Neural progenitor cell (in vitro differentiated cells): Measurements from ENCODE around the gene CATSPER3. TPM values are rescaled to one million over a fixed set of nuclear protein-coding genes. Genes with fewer than 3 reads are reported as not detected.

Source experiments
- DNase-seq: peaks from one replicate; pipeline ENCODE4 v3.0.0-alpha.2; 2016; ENCODE audit warnings: low spot score
- H2AFZ ChIP-seq: fragments of 200-600 bp; sonication (generic); replicated peaks from 2 replicates; pipeline ENCODE4 v1.6.1; 2016; ENCODE audit warnings: antibody characterized with exemption
- H3F3A ChIP-seq: fragments of 200-600 bp; sonication (generic); 2 replicates; pipeline ENCODE4 v1.6.1; 2016; ENCODE audit warnings: antibody characterized with exemption, low read depth
- H3K27ac ChIP-seq: fragments of 200-600 bp; sonication (generic); 2 replicates; pipeline ENCODE4 v1.5.1; 2016; ENCODE audit warnings: mild to moderate bottlenecking
- H3K27me3 ChIP-seq: fragments of 200-600 bp; sonication (generic); 2 replicates; pipeline ENCODE4 v1.6.1; 2016; ENCODE audit warnings: mild to moderate bottlenecking, moderate library complexity
- H3K36me3 ChIP-seq: fragments of 200-600 bp; sonication (generic); 2 replicates; pipeline ENCODE4 v1.5.1; 2016
- H3K4me1 ChIP-seq: fragments of 200-600 bp; sonication (generic); 2 replicates; pipeline ENCODE4 v1.6.1; 2016; ENCODE audit warnings: mixed run types
- H3K4me2 ChIP-seq: fragments of 200-600 bp; sonication (generic); 2 replicates; pipeline ENCODE4 v1.6.1; 2016
- H3K4me3 ChIP-seq: fragments of 200-600 bp; sonication (generic); 2 replicates; pipeline ENCODE4 v1.5.1; 2016
- H3K79me2 ChIP-seq: fragments of 200-600 bp; sonication (generic); 2 replicates; pipeline ENCODE4 v1.6.1; 2016; ENCODE audit warnings: low read depth
- H3K9ac ChIP-seq: fragments of 200-600 bp; sonication (generic); 2 replicates; pipeline ENCODE4 v1.6.1; 2016
- H3K9me3 ChIP-seq: fragments of 200-600 bp; sonication (generic); 2 replicates; pipeline ENCODE4 v1.5.1; 2016; ENCODE audit warnings: low read depth
- H4K20me1 ChIP-seq: fragments of 200-600 bp; sonication (generic); 2 replicates; pipeline ENCODE4 v1.6.1; 2016; ENCODE audit warnings: low read depth
- H3K27ac Mint-ChIP-seq: 3 replicates; pipeline ENCODE4 v1.8.0; 2021; ENCODE audit warnings: mixed read lengths
- H3K27me3 Mint-ChIP-seq: 2 replicates; pipeline ENCODE4 v1.8.0; 2022; ENCODE audit warnings: low read depth, mild to moderate bottlenecking, inconsistent platforms, moderate library complexity, mixed read lengths; ENCODE audit not compliant: insufficient read depth
- H3K36me3 Mint-ChIP-seq: 3 replicates; pipeline ENCODE4 v1.8.0; 2021; ENCODE audit warnings: mixed read lengths
- H3K4me1 Mint-ChIP-seq: 3 replicates; pipeline ENCODE4 v1.8.0; 2021; ENCODE audit warnings: mixed read lengths
- H3K4me3 Mint-ChIP-seq: 3 replicates; pipeline ENCODE4 v1.8.0; 2021; ENCODE audit warnings: mild to moderate bottlenecking, moderate library complexity, mixed read lengths
- H3K9me3 Mint-ChIP-seq: 3 replicates; pipeline ENCODE4 v1.8.0; 2020; ENCODE audit warnings: mixed read lengths
- CTCF ChIP-seq: fragments of 200-600 bp; sonication (generic); IDR thresholded peaks from 2 replicates; pipeline ENCODE4 v1.5.1; 2017; ENCODE audit warnings: antibody characterized with exemption, mild to moderate bottlenecking
- EZH2 ChIP-seq: fragments of 200-600 bp; sonication (generic); IDR thresholded peaks from 2 replicates; pipeline ENCODE4 v1.6.1; 2017; ENCODE audit warnings: antibody characterized with exemption, mild to moderate bottlenecking, moderate library complexity
- EZH2phosphoT487 ChIP-seq: fragments of 200-600 bp; sonication (generic); IDR thresholded peaks from 2 replicates; pipeline ENCODE4 v1.6.1; 2017; ENCODE audit warnings: antibody characterized with exemption
- total RNA-seq: library from RNA; depleted of rRNA; stranded (reverse); fragments of >200 nt; gene quantifications from 2 replicates; pipeline ENCODE4 v1.2.3, GENCODE V29; 2015; ENCODE audit warnings: low replicate concordance

Gene CATSPER3
- total RNA-seq, 1 donor from 2014 or later = not detected

GRCh38 chr5:135005076-135005475 lies 37.4 kb downstream of the CATSPER3 start:
- Mint-ChIP-seq H3K4me3 (no peak overlapping the region), H3K36me3 (peaks cover 2% of the 10 kb centered on the region), H3K27ac (no peak overlapping the region), H3K27me3 (peaks cover 2% of the 10 kb centered on the region), H3K9me3 (peaks cover 2% of the 10 kb centered on the region), H3K4me1 (no peaks in the 10 kb centered on the region)
- Histone ChIP-seq H3K27me3 (no peaks in the 10 kb centered on the region), H3F3A (no peaks in the 10 kb centered on the region), H3K79me2 (no peaks in the 10 kb centered on the region), H3K4me3 (no peak overlapping the region), H3K36me3 (no peaks in the 10 kb centered on the region), H3K27ac (no peak overlapping the region), H3K9me3 (no peaks in the 10 kb centered on the region), H3K4me2 (no peak overlapping the region), H2AFZ (no peak overlapping the region), H4K20me1 (no peaks in the 10 kb centered on the region), H3K4me1 (no peaks in the 10 kb centered on the region), H3K9ac (no peak overlapping the region)
- no peak for TF ChIP-seq CTCF
- TF ChIP-seq EZH2 = no peak
- no peak for TF ChIP-seq EZH2phosphoT487
- no peak for DNase-seq

GRCh38 chr5:135007305-135007704 lies 39.6 kb downstream of the CATSPER3 start:
- Histone ChIP-seq H3F3A (no peaks in the 10 kb centered on the region), H3K9me3 (no peaks in the 10 kb centered on the region)
- TF ChIP-seq EZH2 = no peak

GRCh38 chr5:135007749-135008363 lies 40.1 kb downstream of the CATSPER3 start:
- H3K36me3 Mint-ChIP-seq = peaks cover 2% of the 10 kb centered on the region
- Histone ChIP-seq H2AFZ (no peak overlapping the region), H3K9ac (no peak overlapping the region), H3K79me2 (no peaks in the 10 kb centered on the region), H3K36me3 (no peaks in the 10 kb centered on the region), H3K4me3 (no peak overlapping the region), H3K4me2 (no peak overlapping the region), H4K20me1 (no peaks in the 10 kb centered on the region), H3K9me3 (no peaks in the 10 kb centered on the region), H3K27ac (no peak overlapping the region), H3K27me3 (no peaks in the 10 kb centered on the region), H3F3A (no peaks in the 10 kb centered on the region), H3K4me1 (no peaks in the 10 kb centered on the region)
- H3K9me3 Mint-ChIP-seq = peaks cover 2% of the 10 kb centered on the region
- no peaks in the 10 kb centered on the region for H3K4me1 Mint-ChIP-seq
- no peak overlapping the region for H3K4me3 Mint-ChIP-seq
- DNase-seq = no peak
- TF ChIP-seq EZH2 = no peak
- no peak for TF ChIP-seq CTCF
- TF ChIP-seq EZH2phosphoT487 = no peak
- H3K27ac Mint-ChIP-seq = no peak overlapping the region
- peaks cover 2% of the 10 kb centered on the region for H3K27me3 Mint-ChIP-seq

More at GRCh38 chr5:135007305-135007704, 39.6 kb downstream of the CATSPER3 start:
- H3K27me3 ChIP-seq = no peaks in the 10 kb centered on the region
- H2AFZ ChIP-seq = no peak overlapping the region
- Mint-ChIP-seq H3K4me3 (no peak overlapping the region), H3K4me1 (no peaks in the 10 kb centered on the region), H3K27ac (no peak overlapping the region), H3K36me3 (peaks cover 2% of the 10 kb centered on the region), H3K27me3 (peaks cover 2% of the 10 kb centered on the region), H3K9me3 (peaks cover 2% of the 10 kb centered on the region)
- H3K4me3 ChIP-seq = no peak overlapping the region
- no peaks in the 10 kb centered on the region for H3K79me2 ChIP-seq
- H3K27ac ChIP-seq = no peak overlapping the region
- no peaks in the 10 kb centered on the region for H3K4me1 ChIP-seq
- no peak for DNase-seq
- H3K4me2 ChIP-seq = no peak overlapping the region
- no peaks in the 10 kb centered on the region for H4K20me1 ChIP-seq
- no peaks in the 10 kb centered on the region for H3K36me3 ChIP-seq
- H3K9ac ChIP-seq = no peak overlapping the region

- H3F3A ChIP-seq = no peaks in the 10 kb centered on the region
- H3K79me2 ChIP-seq = no peaks in the 10 kb centered on the region
- H2AFZ ChIP-seq = no peak overlapping the region
- Mint-ChIP-seq H3K36me3 (peaks cover 2% of the 10 kb centered on the region), H3K4me1 (no peaks in the 10 kb centered on the region), H3K27ac (no peak overlapping the region), H3K27me3 (peaks cover 2% of the 10 kb centered on the region), H3K4me3 (no peak overlapping the region), H3K9me3 (peaks cover 2% of the 10 kb centered on the region)
- H4K20me1 ChIP-seq = no peaks in the 10 kb centered on the region
- TF ChIP-seq EZH2 (no peak), EZH2phosphoT487 (no peak), CTCF (no peak)
- no peak for DNase-seq
- H3K27ac ChIP-seq = no peak overlapping the region
- no peak overlapping the region for H3K4me3 ChIP-seq
- H3K9me3 ChIP-seq = no peaks in the 10 kb centered on the region
- H3K27me3 ChIP-seq = no peaks in the 10 kb centered on the region
- no peak overlapping the region for H3K4me2 ChIP-seq
- H3K9ac ChIP-seq = no peak overlapping the region
- no peaks in the 10 kb centered on the region for H3K36me3 ChIP-seq
- H3K4me1 ChIP-seq = no peaks in the 10 kb centered on the region
Observed at GRCh38 chr5:135008556-135008955, 40.8 kb downstream of the CATSPER3 start.
